NB4 (cell line): ENCODE measurements around the gene ANKRD12.

Source experiments
- MYC ChIP-seq: IDR thresholded peaks from 2 replicates; pipeline ENCODE4 v1.6.1; 2011; ENCODE audit warnings: low read depth, low read length
- POLR2A ChIP-seq: IDR thresholded peaks from 2 replicates; pipeline ENCODE4 v1.6.1; 2011; ENCODE audit warnings: mild to moderate bottlenecking; ENCODE audit not compliant: insufficient read length; ENCODE audit errors: extremely low read depth
- TF ChIP-seq, protein P1 (sequence below): IDR thresholded peaks from one replicate; pipeline ENCODE4 v1.5.1; 2012; ENCODE audit warnings: low read depth, low read length

DNA sequence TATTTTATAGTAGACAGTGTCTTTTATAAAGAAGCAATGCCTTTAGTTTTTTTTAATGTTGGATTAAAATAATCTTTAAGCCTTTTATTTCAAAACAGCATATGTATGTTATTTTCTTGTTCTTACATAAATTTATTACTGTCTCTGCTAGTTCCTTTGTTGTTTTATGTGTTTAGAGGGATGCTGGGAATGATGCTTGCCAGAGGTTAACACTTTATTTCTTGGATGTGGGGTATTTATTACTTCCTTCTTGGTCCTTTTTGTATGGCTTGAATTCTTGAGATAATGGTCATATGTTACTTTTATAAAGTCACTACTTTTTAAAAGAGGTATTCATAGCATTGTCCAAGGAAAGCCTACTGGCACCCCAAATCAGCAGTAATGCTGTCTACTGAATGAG, 63.1 kb downstream of the ANKRD12 start:
- TF ChIP-seq, protein P1, sequence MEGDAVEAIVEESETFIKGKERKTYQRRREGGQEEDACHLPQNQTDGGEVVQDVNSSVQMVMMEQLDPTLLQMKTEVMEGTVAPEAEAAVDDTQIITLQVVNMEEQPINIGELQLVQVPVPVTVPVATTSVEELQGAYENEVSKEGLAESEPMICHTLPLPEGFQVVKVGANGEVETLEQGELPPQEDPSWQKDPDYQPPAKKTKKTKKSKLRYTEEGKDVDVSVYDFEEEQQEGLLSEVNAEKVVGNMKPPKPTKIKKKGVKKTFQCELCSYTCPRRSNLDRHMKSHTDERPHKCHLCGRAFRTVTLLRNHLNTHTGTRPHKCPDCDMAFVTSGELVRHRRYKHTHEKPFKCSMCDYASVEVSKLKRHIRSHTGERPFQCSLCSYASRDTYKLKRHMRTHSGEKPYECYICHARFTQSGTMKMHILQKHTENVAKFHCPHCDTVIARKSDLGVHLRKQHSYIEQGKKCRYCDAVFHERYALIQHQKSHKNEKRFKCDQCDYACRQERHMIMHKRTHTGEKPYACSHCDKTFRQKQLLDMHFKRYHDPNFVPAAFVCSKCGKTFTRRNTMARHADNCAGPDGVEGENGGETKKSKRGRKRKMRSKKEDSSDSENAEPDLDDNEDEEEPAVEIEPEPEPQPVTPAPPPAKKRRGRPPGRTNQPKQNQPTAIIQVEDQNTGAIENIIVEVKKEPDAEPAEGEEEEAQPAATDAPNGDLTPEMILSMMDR: no peak
- TF ChIP-seq POLR2A (no peak), MYC (no peak)
